Measurements from ENCODE around the gene CRB1.

Gene CRB1

GRCh38 chr1:197438010-197438790 lies 170.1 kb downstream of the CRB1 start:
- no peaks in the 10 kb centered on the region for H3K9me3 Mint-ChIP-seq
- H3K4me1 Mint-ChIP-seq (ENCODE audit: low read depth), result no peaks in the 10 kb centered on the region
- H3K27ac Mint-ChIP-seq, result no peak overlapping the region
- no peak overlapping the region for H3K4me3 Mint-ChIP-seq
- H3K36me3 Mint-ChIP-seq (ENCODE audit: low read depth), result no peaks in the 10 kb centered on the region
- no peaks in the 10 kb centered on the region for H3K27me3 Mint-ChIP-seq

- no peak overlapping the region for H3K4me3 Mint-ChIP-seq
- H3K27ac Mint-ChIP-seq, result no peak overlapping the region
- H3K36me3 Mint-ChIP-seq (ENCODE audit: low read depth), result no peaks in the 10 kb centered on the region
- no peaks in the 10 kb centered on the region for H3K9me3 Mint-ChIP-seq
- no peaks in the 10 kb centered on the region for H3K4me1 Mint-ChIP-seq (ENCODE audit: low read depth)
- no peaks in the 10 kb centered on the region for H3K27me3 Mint-ChIP-seq
Observed at GRCh38 chr1:197439708-197440280, 171.7 kb downstream of the CRB1 start.

GRCh38 chr1:197440715-197441114 lies 172.7 kb downstream of the CRB1 start:
- no peaks in the 10 kb centered on the region for H3K4me1 Mint-ChIP-seq (ENCODE audit: low read depth)
- H3K27ac Mint-ChIP-seq, result no peak overlapping the region
- H3K27me3 Mint-ChIP-seq, result no peaks in the 10 kb centered on the region
- no peak overlapping the region for H3K4me3 Mint-ChIP-seq
- no peaks in the 10 kb centered on the region for H3K36me3 Mint-ChIP-seq (ENCODE audit: low read depth)
- H3K9me3 Mint-ChIP-seq, result no peaks in the 10 kb centered on the region

- H3K4me3 Mint-ChIP-seq, result no peak overlapping the region
- H3K27ac Mint-ChIP-seq, result no peak overlapping the region
- no peaks in the 10 kb centered on the region for H3K4me1 Mint-ChIP-seq (ENCODE audit: low read depth)
- no peaks in the 10 kb centered on the region for H3K36me3 Mint-ChIP-seq (ENCODE audit: low read depth)
- H3K9me3 Mint-ChIP-seq, result no peaks in the 10 kb centered on the region
- H3K27me3 Mint-ChIP-seq, result no peaks in the 10 kb centered on the region
Observed at GRCh38 chr1:197441999-197442414, 174.0 kb downstream of the CRB1 start.

GRCh38 chr1:197444755-197445154 lies 176.7 kb downstream of the CRB1 start:
- no peaks in the 10 kb centered on the region for H3K9me3 Mint-ChIP-seq
- no peak overlapping the region for H3K4me3 Mint-ChIP-seq
- H3K27me3 Mint-ChIP-seq, result no peaks in the 10 kb centered on the region
- H3K36me3 Mint-ChIP-seq (ENCODE audit: low read depth), result no peaks in the 10 kb centered on the region
- H3K4me1 Mint-ChIP-seq (ENCODE audit: low read depth), result peaks cover 4% of the 10 kb centered on the region
- no peak overlapping the region for H3K27ac Mint-ChIP-seq

- Mint-ChIP-seq H3K27ac (no peak overlapping the region), H3K9me3 (no peaks in the 10 kb centered on the region), H3K4me3 (no peak overlapping the region), H3K36me3 (ENCODE audit: low read depth) (no peaks in the 10 kb centered on the region), H3K27me3 (no peaks in the 10 kb centered on the region), H3K4me1 (ENCODE audit: low read depth) (peaks cover 4% of the 10 kb centered on the region)
Observed at GRCh38 chr1:197448121-197448779, 180.2 kb downstream of the CRB1 start.

- Mint-ChIP-seq H3K36me3 (ENCODE audit: low read depth) (no peaks in the 10 kb centered on the region), H3K27me3 (no peaks in the 10 kb centered on the region), H3K27ac (no peak overlapping the region), H3K4me1 (ENCODE audit: low read depth) (peaks cover 4% of the 10 kb centered on the region), H3K9me3 (no peaks in the 10 kb centered on the region), H3K4me3 (no peak overlapping the region)
Observed at GRCh38 chr1:197451381-197451780, 183.3 kb downstream of the CRB1 start.

GRCh38 chr1:197453376-197454058 lies 185.5 kb downstream of the CRB1 start:
- H3K4me3 Mint-ChIP-seq, result no peak overlapping the region
- no peak overlapping the region for H3K27ac Mint-ChIP-seq
- H3K9me3 Mint-ChIP-seq, result no peaks in the 10 kb centered on the region
- peaks cover 1% of the 10 kb centered on the region for H3K4me1 Mint-ChIP-seq (ENCODE audit: low read depth)
- H3K36me3 Mint-ChIP-seq (ENCODE audit: low read depth), result no peaks in the 10 kb centered on the region
- H3K27me3 Mint-ChIP-seq, result no peaks in the 10 kb centered on the region

GRCh38 chr1:197462539-197462938 lies 194.5 kb downstream of the CRB1 start:
- Mint-ChIP-seq H3K36me3 (ENCODE audit: low read depth) (no peaks in the 10 kb centered on the region), H3K4me3 (no peak overlapping the region), H3K9me3 (no peaks in the 10 kb centered on the region), H3K27ac (no peak overlapping the region), H3K27me3 (no peaks in the 10 kb centered on the region), H3K4me1 (ENCODE audit: low read depth) (no peaks in the 10 kb centered on the region)

GRCh38 chr1:197463142-197463541 lies 195.1 kb downstream of the CRB1 start:
- no peaks in the 10 kb centered on the region for H3K27me3 Mint-ChIP-seq
- H3K27ac Mint-ChIP-seq, result no peak overlapping the region
- H3K9me3 Mint-ChIP-seq, result no peaks in the 10 kb centered on the region
- H3K36me3 Mint-ChIP-seq (ENCODE audit: low read depth), result no peaks in the 10 kb centered on the region
- H3K4me1 Mint-ChIP-seq (ENCODE audit: low read depth), result no peaks in the 10 kb centered on the region
- no peak overlapping the region for H3K4me3 Mint-ChIP-seq

- H3K4me3 Mint-ChIP-seq, result no peak overlapping the region
- H3K9me3 Mint-ChIP-seq, result no peaks in the 10 kb centered on the region
- H3K27ac Mint-ChIP-seq, result no peak overlapping the region
- H3K36me3 Mint-ChIP-seq (ENCODE audit: low read depth), result no peaks in the 10 kb centered on the region
- no peaks in the 10 kb centered on the region for H3K4me1 Mint-ChIP-seq (ENCODE audit: low read depth)
- H3K27me3 Mint-ChIP-seq, result no peaks in the 10 kb centered on the region
Observed at GRCh38 chr1:197464044-197464443, 196.0 kb downstream of the CRB1 start.

GRCh38 chr1:197465528-197466327 lies 197.7 kb downstream of the CRB1 start:
- Mint-ChIP-seq H3K27me3 (no peaks in the 10 kb centered on the region), H3K4me3 (no peak overlapping the region), H3K9me3 (no peaks in the 10 kb centered on the region), H3K36me3 (ENCODE audit: low read depth) (no peaks in the 10 kb centered on the region), H3K27ac (no peak overlapping the region), H3K4me1 (ENCODE audit: low read depth) (no peaks in the 10 kb centered on the region)

- Mint-ChIP-seq H3K4me1 (ENCODE audit: low read depth) (no peaks in the 10 kb centered on the region), H3K9me3 (no peaks in the 10 kb centered on the region), H3K27ac (no peak overlapping the region), H3K27me3 (no peaks in the 10 kb centered on the region), H3K4me3 (no peak overlapping the region), H3K36me3 (ENCODE audit: low read depth) (no peaks in the 10 kb centered on the region)
Observed at GRCh38 chr1:197466813-197467212, 198.8 kb downstream of the CRB1 start.

GRCh38 chr1:197467881-197468280 lies 199.8 kb downstream of the CRB1 start:
- no peaks in the 10 kb centered on the region for H3K36me3 Mint-ChIP-seq (ENCODE audit: low read depth)
- no peaks in the 10 kb centered on the region for H3K27me3 Mint-ChIP-seq
- no peak overlapping the region for H3K4me3 Mint-ChIP-seq

More at GRCh38 chr1:197467881-197468280, 199.8 kb downstream of the CRB1 start:
- Mint-ChIP-seq H3K4me1 (ENCODE audit: low read depth) (no peaks in the 10 kb centered on the region), H3K27ac (no peak overlapping the region), H3K9me3 (no peaks in the 10 kb centered on the region)
